Loucy (cell line): ENCODE data around the gene CCT3.

ENCODE experiments used
- EZH2phosphoT487 ChIP-seq: fragments of 200-600 bp; IDR thresholded peaks from 2 replicates; pipeline ENCODE4 v1.6.1; 2018; ENCODE audit warnings: antibody characterized with exemption, mild to moderate bottlenecking, moderate library complexity, borderline replicate concordance
- TF ChIP-seq, protein P1 (sequence below): fragments of 200-600 bp; sonication (generic); conservative IDR thresholded peaks from 2 replicates; pipeline ENCODE4 v1.5.1; 2014; ENCODE audit warnings: mild to moderate bottlenecking, antibody characterized with exemption, low read length

- TF ChIP-seq, protein P1, sequence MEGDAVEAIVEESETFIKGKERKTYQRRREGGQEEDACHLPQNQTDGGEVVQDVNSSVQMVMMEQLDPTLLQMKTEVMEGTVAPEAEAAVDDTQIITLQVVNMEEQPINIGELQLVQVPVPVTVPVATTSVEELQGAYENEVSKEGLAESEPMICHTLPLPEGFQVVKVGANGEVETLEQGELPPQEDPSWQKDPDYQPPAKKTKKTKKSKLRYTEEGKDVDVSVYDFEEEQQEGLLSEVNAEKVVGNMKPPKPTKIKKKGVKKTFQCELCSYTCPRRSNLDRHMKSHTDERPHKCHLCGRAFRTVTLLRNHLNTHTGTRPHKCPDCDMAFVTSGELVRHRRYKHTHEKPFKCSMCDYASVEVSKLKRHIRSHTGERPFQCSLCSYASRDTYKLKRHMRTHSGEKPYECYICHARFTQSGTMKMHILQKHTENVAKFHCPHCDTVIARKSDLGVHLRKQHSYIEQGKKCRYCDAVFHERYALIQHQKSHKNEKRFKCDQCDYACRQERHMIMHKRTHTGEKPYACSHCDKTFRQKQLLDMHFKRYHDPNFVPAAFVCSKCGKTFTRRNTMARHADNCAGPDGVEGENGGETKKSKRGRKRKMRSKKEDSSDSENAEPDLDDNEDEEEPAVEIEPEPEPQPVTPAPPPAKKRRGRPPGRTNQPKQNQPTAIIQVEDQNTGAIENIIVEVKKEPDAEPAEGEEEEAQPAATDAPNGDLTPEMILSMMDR = no peak
- no peak for TF ChIP-seq EZH2phosphoT487
Measured at GRCh38 chr1:156298852-156299357, 39.2 kb downstream of the CCT3 start, which contains the start of gene VHLL.
